ENCODE data around the gene JPH2.

JPH2 gene

GRCh38 chr20:44115762-44116644 is 71.0 kb downstream of the JPH2 start:
- no peak overlapping the region for H3K4me3 ChIP-seq (ENCODE audit: control insufficient read depth, low read depth, low read length)
- TF ChIP-seq CTCF (conservative IDR thresholded peaks at IDR 0.05; ENCODE audit: control insufficient read depth, insufficient read depth, low read depth, low read length), result no peak
- peak; percentile 22 for DNase-seq (ENCODE audit: low read depth)

- DNase-seq (ENCODE audit: low read depth), result no peak
- no peak for TF ChIP-seq CTCF (conservative IDR thresholded peaks at IDR 0.05; ENCODE audit: control insufficient read depth, insufficient read depth, low read depth, low read length)
- H3K4me3 ChIP-seq (ENCODE audit: control insufficient read depth, low read depth, low read length), result no peak overlapping the region
Observed at GRCh38 chr20:44115181-44115580, 71.8 kb downstream of the JPH2 start.

- H3K4me3 ChIP-seq (ENCODE audit: control insufficient read depth, low read depth, low read length), result no peak overlapping the region
- DNase-seq (ENCODE audit: low read depth), result no peak
- no peak for TF ChIP-seq CTCF (conservative IDR thresholded peaks at IDR 0.05; ENCODE audit: control insufficient read depth, insufficient read depth, low read depth, low read length)
Observed at GRCh38 chr20:44113618-44114376, 73.2 kb downstream of the JPH2 start.

- H3K4me3 ChIP-seq (ENCODE audit: control insufficient read depth, low read depth, low read length), result no peak overlapping the region
- TF ChIP-seq CTCF (conservative IDR thresholded peaks at IDR 0.05; ENCODE audit: control insufficient read depth, insufficient read depth, low read depth, low read length), result no peak
- DNase-seq (ENCODE audit: low read depth), result no peak
Observed at GRCh38 chr20:44112889-44113617, 73.9 kb downstream of the JPH2 start.

- DNase-seq (ENCODE audit: low read depth), result no peak
- H3K4me3 ChIP-seq (ENCODE audit: control insufficient read depth, low read depth, low read length), result no peak overlapping the region
- TF ChIP-seq CTCF (conservative IDR thresholded peaks at IDR 0.05; ENCODE audit: control insufficient read depth, insufficient read depth, low read depth, low read length), result no peak
Observed at GRCh38 chr20:44112456-44112855, 74.5 kb downstream of the JPH2 start.

- H3K4me3 ChIP-seq (ENCODE audit: control insufficient read depth, low read depth, low read length), result no peak overlapping the region
- DNase-seq (ENCODE audit: low read depth), result peak; percentile 12
- no peak for TF ChIP-seq CTCF (conservative IDR thresholded peaks at IDR 0.05; ENCODE audit: control insufficient read depth, insufficient read depth, low read depth, low read length)
Observed at GRCh38 chr20:44111712-44112335, 75.2 kb downstream of the JPH2 start.

All from fibroblast of mammary gland (primary cell).